Measurements from ENCODE around the gene DHX35.

- TF ChIP-seq ZNF274 (IDR thresholded peaks at IDR 0.05; ENCODE audit: low read length) (no peak), ZNF274 (tag by site-specific recombination; IDR thresholded peaks at IDR 0.05; ENCODE audit: borderline replicate concordance) (no peak), ZFP41 (tag by site-specific recombination; IDR thresholded peaks at IDR 0.05; ENCODE audit: borderline replicate concordance) (no peak), PRDM10 (tag by site-specific recombination; IDR thresholded peaks at IDR 0.05) (peak; percentile 38; the same call in 1 of the 2 replicates), ZNF768 (tag by site-specific recombination; IDR thresholded peaks at IDR 0.05) (no peak), ZNF302 (tag by site-specific recombination; IDR thresholded peaks at IDR 0.05; ENCODE audit: low read depth) (no peak), ZFP37 (tag by site-specific recombination; IDR thresholded peaks at IDR 0.05) (no peak), ZBTB7A (tag by site-specific recombination; IDR thresholded peaks at IDR 0.05; ENCODE audit: low read depth) (no peak), BCL11A (tag by site-specific recombination; IDR thresholded peaks at IDR 0.05; ENCODE audit: low read depth) (no peak), YY1 (tag by site-specific recombination; IDR thresholded peaks at IDR 0.05) (no peak), ZNF785 (tag by site-specific recombination; IDR thresholded peaks at IDR 0.05) (no peak)
- TF ChIP-seq, protein P1, sequence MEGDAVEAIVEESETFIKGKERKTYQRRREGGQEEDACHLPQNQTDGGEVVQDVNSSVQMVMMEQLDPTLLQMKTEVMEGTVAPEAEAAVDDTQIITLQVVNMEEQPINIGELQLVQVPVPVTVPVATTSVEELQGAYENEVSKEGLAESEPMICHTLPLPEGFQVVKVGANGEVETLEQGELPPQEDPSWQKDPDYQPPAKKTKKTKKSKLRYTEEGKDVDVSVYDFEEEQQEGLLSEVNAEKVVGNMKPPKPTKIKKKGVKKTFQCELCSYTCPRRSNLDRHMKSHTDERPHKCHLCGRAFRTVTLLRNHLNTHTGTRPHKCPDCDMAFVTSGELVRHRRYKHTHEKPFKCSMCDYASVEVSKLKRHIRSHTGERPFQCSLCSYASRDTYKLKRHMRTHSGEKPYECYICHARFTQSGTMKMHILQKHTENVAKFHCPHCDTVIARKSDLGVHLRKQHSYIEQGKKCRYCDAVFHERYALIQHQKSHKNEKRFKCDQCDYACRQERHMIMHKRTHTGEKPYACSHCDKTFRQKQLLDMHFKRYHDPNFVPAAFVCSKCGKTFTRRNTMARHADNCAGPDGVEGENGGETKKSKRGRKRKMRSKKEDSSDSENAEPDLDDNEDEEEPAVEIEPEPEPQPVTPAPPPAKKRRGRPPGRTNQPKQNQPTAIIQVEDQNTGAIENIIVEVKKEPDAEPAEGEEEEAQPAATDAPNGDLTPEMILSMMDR (tag by site-specific recombination; IDR thresholded peaks at IDR 0.05): no peak
- TF ChIP-seq, protein P2, sequence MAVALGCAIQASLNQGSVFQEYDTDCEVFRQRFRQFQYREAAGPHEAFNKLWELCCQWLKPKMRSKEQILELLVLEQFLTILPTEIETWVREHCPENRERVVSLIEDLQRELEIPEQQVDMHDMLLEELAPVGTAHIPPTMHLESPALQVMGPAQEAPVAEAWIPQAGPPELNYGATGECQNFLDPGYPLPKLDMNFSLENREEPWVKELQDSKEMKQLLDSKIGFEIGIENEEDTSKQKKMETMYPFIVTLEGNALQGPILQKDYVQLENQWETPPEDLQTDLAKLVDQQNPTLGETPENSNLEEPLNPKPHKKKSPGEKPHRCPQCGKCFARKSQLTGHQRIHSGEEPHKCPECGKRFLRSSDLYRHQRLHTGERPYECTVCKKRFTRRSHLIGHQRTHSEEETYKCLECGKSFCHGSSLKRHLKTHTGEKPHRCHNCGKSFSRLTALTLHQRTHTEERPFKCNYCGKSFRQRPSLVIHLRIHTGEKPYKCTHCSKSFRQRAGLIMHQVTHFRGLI (tag by site-specific recombination; IDR thresholded peaks at IDR 0.05): no peak
These were observed 7.6 kb downstream of the DHX35 start for GRCh38 chr20:38969708-38970107.

Measured in HEK293 (cell line).